PC-3 (cell line): ENCODE results near the gene NDUFS5.

Source experiments
- EZH2 ChIP-seq: fragments of 300-600 bp; sonication (generic); IDR thresholded peaks from one replicate; pipeline ENCODE4 v1.6.1; 2017; ENCODE audit warnings: antibody characterized with exemption, mild to moderate bottlenecking, low read length; ENCODE audit not compliant: unreplicated experiment
- EZH2phosphoT487 ChIP-seq: fragments of 300-600 bp; sonication (generic); IDR thresholded peaks from 2 replicates; pipeline ENCODE4 v1.6.1; 2018; ENCODE audit warnings: mild to moderate bottlenecking, antibody characterized with exemption, low read length, borderline replicate concordance
- TF ChIP-seq, protein P1 (sequence below): fragments of 300-600 bp; sonication (generic); conservative IDR thresholded peaks from 2 replicates; pipeline ENCODE4 v1.5.1; 2017; ENCODE audit warnings: antibody characterized with exemption, low read depth, mild to moderate bottlenecking, low read length

DNA sequence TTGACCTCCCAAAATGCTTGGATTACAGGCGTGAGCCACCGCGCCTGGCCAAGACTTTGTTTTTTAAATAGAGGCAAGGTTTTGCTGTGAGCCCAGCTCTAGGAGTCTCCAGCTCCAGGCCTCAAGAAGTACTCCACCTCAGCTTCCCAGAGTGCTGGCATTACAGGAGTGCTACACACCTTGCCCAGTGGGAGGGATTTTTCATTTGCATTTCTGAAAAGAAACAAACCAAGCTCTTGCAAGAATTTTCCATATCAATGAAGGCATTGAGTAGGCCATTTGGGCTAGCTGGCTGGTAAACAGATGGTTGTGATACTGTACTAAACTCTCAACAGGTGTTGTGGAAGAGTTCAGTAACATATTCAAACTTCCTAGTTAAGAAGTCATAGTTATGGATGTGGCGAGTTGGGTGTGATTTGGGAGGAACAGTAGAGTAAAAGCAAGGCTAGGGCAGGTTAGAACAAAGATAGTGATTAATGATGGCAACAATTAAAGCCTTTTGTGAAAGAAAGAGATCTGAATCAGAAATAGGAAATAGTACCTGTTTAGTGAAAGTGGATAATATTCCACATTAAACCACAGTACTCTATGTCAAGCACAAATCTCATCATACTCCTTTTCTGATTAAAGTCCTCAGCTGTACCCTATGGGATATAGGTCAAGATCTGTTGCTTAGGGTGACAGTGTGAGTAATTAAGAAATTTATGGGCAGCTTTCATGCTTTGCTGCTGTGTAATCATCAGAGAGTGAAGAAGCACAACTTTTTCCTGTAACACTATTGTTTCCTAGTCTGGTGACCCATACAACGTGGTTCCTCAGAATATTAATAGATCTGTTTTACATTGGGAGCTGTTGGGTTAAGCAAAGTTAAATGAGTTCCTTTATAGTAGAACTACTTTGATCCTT is 24.4 kb upstream of the NDUFS5 start:
- TF ChIP-seq, protein P1, sequence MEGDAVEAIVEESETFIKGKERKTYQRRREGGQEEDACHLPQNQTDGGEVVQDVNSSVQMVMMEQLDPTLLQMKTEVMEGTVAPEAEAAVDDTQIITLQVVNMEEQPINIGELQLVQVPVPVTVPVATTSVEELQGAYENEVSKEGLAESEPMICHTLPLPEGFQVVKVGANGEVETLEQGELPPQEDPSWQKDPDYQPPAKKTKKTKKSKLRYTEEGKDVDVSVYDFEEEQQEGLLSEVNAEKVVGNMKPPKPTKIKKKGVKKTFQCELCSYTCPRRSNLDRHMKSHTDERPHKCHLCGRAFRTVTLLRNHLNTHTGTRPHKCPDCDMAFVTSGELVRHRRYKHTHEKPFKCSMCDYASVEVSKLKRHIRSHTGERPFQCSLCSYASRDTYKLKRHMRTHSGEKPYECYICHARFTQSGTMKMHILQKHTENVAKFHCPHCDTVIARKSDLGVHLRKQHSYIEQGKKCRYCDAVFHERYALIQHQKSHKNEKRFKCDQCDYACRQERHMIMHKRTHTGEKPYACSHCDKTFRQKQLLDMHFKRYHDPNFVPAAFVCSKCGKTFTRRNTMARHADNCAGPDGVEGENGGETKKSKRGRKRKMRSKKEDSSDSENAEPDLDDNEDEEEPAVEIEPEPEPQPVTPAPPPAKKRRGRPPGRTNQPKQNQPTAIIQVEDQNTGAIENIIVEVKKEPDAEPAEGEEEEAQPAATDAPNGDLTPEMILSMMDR: no peak
- TF ChIP-seq EZH2 (no peak), EZH2phosphoT487 (no peak)
